BE2C (cell line): ENCODE results near the gene GRIA1.
"Not testable (repeated sequence)": the region's sequence is repeated elsewhere in the genome, so short reads cannot be mapped to it uniquely, and the experiment has no call there.

Experiments
- DNase-seq: peaks from one replicate; pipeline ENCODE4 v3.0.0-alpha.2; 2020
- H3K27me3 ChIP-seq: fragments of 250-450 bp; sonication (Bioruptor Pico); 2 replicates; pipeline ENCODE4 v1.5.1; 2020; ENCODE audit warnings: mild to moderate bottlenecking
- H3K36me3 ChIP-seq: fragments of 250-450 bp; sonication (Bioruptor Pico); 2 replicates; pipeline ENCODE4 v1.5.1; 2020; ENCODE audit warnings: mild to moderate bottlenecking
- H3K4me1 ChIP-seq: fragments of 250-450 bp; sonication (Bioruptor Pico); 2 replicates; pipeline ENCODE4 v1.5.1; 2020
- H3K4me3 ChIP-seq: 2 replicates; pipeline ENCODE4 v1.5.1; 2011; ENCODE audit warnings: low read depth, low read length
- H3K9me3 ChIP-seq: fragments of 250-450 bp; sonication (Bioruptor Pico); 2 replicates; pipeline ENCODE4 v1.5.1; 2020
- TF ChIP-seq, protein P1 (sequence below): IDR thresholded peaks from 2 replicates; pipeline ENCODE4 v1.5.1; 2012; ENCODE audit warnings: mild to moderate bottlenecking, low read depth, low read length

The GRIA1 gene

DNA sequence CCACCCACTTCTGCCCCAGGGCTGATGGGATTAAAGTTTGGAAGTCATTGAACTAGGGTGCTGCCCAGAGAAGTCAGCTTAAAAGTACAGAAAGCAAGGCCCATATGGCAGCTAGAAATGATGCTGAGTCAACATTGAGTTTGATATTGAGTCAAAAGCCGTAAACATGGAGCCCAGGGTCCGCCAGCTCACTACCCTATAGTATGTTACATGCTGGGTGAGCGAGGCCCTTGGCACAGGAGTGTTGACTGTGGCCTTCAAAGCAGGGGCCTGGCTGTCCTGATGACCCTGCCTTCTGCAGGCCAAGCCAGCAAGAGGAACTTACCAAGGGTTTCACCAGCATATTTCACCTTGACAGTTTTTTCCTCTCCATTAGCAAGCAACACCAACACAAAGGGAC lies 222.5 kb downstream of the GRIA1 start:
- H3K27me3 ChIP-seq = no peaks in the 10 kb centered on the region; the same call in 1 of the 2 replicates
- no peaks in the 10 kb centered on the region for H3K4me1 ChIP-seq
- no peak overlapping the region for H3K4me3 ChIP-seq
- no peaks in the 10 kb centered on the region for H3K9me3 ChIP-seq
- no peaks in the 10 kb centered on the region for H3K36me3 ChIP-seq
- DNase-seq = no peak
- TF ChIP-seq, protein P1, sequence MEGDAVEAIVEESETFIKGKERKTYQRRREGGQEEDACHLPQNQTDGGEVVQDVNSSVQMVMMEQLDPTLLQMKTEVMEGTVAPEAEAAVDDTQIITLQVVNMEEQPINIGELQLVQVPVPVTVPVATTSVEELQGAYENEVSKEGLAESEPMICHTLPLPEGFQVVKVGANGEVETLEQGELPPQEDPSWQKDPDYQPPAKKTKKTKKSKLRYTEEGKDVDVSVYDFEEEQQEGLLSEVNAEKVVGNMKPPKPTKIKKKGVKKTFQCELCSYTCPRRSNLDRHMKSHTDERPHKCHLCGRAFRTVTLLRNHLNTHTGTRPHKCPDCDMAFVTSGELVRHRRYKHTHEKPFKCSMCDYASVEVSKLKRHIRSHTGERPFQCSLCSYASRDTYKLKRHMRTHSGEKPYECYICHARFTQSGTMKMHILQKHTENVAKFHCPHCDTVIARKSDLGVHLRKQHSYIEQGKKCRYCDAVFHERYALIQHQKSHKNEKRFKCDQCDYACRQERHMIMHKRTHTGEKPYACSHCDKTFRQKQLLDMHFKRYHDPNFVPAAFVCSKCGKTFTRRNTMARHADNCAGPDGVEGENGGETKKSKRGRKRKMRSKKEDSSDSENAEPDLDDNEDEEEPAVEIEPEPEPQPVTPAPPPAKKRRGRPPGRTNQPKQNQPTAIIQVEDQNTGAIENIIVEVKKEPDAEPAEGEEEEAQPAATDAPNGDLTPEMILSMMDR = no peak

DNA sequence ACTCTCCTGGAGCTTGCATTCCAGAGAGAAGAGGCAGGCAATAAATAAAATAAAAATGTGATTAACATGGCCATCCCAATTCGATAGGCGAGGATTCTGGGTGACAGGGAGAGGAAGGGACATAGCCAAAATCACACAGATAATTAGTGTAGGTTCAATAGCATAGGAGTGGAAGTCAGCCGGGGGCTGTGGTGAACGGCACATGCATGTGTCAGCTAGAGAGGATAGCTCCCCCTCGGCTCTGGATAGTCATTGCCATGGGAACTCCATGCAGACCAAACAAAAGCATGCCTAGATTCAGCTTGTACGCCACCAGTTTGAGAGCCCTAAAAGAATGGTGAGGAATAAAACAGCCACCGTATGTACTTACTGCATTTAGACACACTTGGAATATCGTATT lies 223.5 kb downstream of the GRIA1 start:
- Histone ChIP-seq H3K27me3 (no peaks in the 10 kb centered on the region; the same call in 1 of the 2 replicates), H3K9me3 (no peaks in the 10 kb centered on the region), H3K4me1 (no peaks in the 10 kb centered on the region), H3K4me3 (no peak overlapping the region), H3K36me3 (no peaks in the 10 kb centered on the region)
- DNase-seq = no peak
- TF ChIP-seq, protein P1 = no peak

DNA sequence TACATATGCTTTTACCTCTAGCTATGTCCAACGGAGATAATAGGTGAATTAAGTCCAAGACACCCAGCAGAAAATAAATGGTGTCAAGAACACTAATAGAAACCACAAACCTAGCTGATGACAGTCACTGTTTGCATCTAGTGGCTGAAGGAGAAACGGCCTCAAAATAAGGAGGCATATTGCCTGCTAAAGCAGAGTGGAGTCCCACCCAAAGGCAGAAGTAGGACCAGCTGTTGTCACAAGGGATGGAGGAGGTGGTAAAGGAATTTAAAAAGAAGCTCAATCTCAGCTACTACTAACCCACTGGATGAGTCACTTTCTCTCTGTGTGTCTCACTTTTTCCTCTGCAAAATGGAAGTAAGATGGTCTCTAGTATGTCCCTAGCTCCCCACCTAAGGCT lies 224.3 kb downstream of the GRIA1 start:
- Histone ChIP-seq H3K9me3 (no peaks in the 10 kb centered on the region), H3K36me3 (no peaks in the 10 kb centered on the region), H3K4me1 (no peaks in the 10 kb centered on the region), H3K4me3 (no peak overlapping the region), H3K27me3 (no peaks in the 10 kb centered on the region; the same call in 1 of the 2 replicates)
- no peak for DNase-seq
- TF ChIP-seq, protein P1 = no peak

DNA sequence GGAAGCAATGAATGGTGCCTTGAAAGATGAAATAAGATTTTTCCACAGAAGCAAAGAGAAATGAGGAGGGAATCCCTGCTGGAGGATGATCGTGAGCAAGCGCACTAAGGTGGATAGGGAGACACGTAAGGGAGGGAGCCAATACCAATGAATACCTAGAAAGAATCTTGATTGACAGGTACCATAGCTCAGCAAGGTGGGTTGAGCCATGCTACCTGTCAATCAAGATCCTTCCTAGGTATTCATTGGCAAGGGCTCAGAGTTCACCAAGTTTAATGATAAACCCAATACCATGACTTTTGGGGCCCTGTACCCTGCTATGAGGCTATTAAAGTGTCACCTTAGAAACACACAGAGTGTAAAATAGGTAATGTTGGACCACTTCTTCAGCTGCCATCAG lies 226.8 kb downstream of the GRIA1 start:
- no peak overlapping the region for H3K4me3 ChIP-seq
- H3K4me1 ChIP-seq = no peaks in the 10 kb centered on the region
- no peaks in the 10 kb centered on the region for H3K36me3 ChIP-seq
- no peaks in the 10 kb centered on the region for H3K9me3 ChIP-seq
- no peaks in the 10 kb centered on the region; the same call in 1 of the 2 replicates for H3K27me3 ChIP-seq
- TF ChIP-seq, protein P1 = no peak
- DNase-seq = no peak

DNA sequence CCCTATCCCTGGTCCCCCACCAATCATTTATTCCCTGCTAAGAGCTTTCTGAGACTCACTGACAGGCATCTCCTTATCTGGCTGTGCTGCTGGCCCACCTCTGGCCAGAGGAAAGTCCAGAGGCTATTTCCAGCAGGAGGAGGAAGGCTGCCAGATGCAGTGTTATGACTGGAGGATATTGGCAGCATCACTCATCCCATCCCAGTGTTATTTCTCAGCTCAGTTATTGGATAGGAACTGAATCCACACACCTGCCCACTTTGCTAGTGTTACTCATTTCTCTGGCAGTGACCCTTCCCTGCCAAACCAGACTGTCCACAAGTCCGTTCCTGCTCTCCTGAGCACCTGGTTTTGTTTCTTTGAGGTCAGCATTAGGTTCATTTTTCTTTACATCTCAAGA lies 228.2 kb downstream of the GRIA1 start:
- TF ChIP-seq, protein P1 = no peak

DNA sequence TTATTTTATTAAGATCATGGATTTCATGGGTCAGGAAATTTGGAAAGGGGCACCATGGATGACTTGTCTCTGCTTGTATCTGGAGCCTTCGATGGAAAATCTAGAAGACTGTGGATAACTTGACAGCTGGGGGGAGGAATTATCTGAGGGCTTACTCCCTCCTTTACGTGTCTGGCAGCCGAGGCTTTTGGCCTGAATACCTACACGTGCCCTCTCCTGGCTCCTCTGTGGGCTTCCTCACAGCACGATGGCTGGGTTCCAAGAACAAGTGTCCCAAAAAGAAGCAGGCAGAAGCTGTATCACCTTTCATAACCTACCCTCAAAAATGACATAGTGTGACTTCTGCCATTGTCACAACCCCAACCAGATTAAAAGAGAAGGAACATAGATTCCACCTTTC lies 228.9 kb downstream of the GRIA1 start:
- DNase-seq = no peak
- no peaks in the 10 kb centered on the region for H3K9me3 ChIP-seq
- TF ChIP-seq, protein P1 = no peak
- H3K36me3 ChIP-seq = no peaks in the 10 kb centered on the region
- no peaks in the 10 kb centered on the region; the same call in 1 of the 2 replicates for H3K27me3 ChIP-seq
- no peak overlapping the region for H3K4me3 ChIP-seq
- no peaks in the 10 kb centered on the region for H3K4me1 ChIP-seq

More for the DNA sequence above, 228.2 kb downstream of the GRIA1 start:
- no peak for DNase-seq
- Histone ChIP-seq H3K4me1 (no peaks in the 10 kb centered on the region), H3K9me3 (no peaks in the 10 kb centered on the region), H3K36me3 (no peaks in the 10 kb centered on the region), H3K4me3 (no peak overlapping the region), H3K27me3 (no peaks in the 10 kb centered on the region; the same call in 1 of the 2 replicates)

DNA sequence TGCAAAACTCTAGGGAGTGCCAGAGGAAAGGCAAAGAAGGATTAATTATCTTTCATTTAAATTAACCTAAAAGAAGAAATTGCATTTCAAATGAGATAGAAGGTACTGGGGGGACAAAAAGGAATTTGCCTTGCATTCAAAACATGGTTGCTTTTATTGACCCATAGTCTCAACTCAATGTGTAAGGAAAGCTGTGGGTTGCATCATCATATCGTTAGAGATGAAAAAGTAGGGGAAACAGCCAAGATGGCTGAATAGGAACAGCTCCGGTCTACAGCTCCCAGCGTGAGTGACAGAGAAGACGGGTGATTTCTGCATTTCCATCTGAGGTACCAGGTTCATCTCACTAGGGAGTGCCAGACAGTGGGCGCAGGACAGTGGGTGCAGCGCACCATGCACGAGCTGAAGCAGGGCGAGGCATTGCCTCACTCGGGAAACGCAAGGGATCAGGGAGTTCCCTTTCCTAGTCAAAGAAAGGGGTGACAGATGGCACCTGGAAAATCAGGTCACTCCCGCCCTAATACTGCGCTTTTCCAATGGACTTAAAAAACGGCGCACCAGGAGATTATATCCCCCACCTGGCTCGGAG lies 232.6 kb downstream of the GRIA1 start:
- not testable (repeated sequence) for H3K4me1 ChIP-seq, H3K36me3 ChIP-seq, H3K9me3 ChIP-seq, DNase-seq, H3K27me3 ChIP-seq, H3K4me3 ChIP-seq
